BE2C (cell line): ENCODE measurements around the gene BUB1.
"Not testable (repeated sequence)": the region's sequence is repeated elsewhere in the genome, so short reads cannot be mapped to it uniquely, and the experiment has no call there.

Source experiments
- DNase-seq: peaks from one replicate; pipeline ENCODE4 v3.0.0-alpha.2; 2020
- H3K27me3 ChIP-seq: fragments of 250-450 bp; sonication (Bioruptor Pico); 2 replicates; pipeline ENCODE4 v1.5.1; 2020; ENCODE audit warnings: mild to moderate bottlenecking
- H3K36me3 ChIP-seq: fragments of 250-450 bp; sonication (Bioruptor Pico); 2 replicates; pipeline ENCODE4 v1.5.1; 2020; ENCODE audit warnings: mild to moderate bottlenecking
- H3K4me1 ChIP-seq: fragments of 250-450 bp; sonication (Bioruptor Pico); 2 replicates; pipeline ENCODE4 v1.5.1; 2020
- H3K4me3 ChIP-seq: 2 replicates; pipeline ENCODE4 v1.5.1; 2011; ENCODE audit warnings: low read depth, low read length
- H3K9me3 ChIP-seq: fragments of 250-450 bp; sonication (Bioruptor Pico); 2 replicates; pipeline ENCODE4 v1.5.1; 2020
- TF ChIP-seq, protein P1 (sequence below): IDR thresholded peaks from 2 replicates; pipeline ENCODE4 v1.5.1; 2012; ENCODE audit warnings: mild to moderate bottlenecking, low read depth, low read length

Gene BUB1

DNA sequence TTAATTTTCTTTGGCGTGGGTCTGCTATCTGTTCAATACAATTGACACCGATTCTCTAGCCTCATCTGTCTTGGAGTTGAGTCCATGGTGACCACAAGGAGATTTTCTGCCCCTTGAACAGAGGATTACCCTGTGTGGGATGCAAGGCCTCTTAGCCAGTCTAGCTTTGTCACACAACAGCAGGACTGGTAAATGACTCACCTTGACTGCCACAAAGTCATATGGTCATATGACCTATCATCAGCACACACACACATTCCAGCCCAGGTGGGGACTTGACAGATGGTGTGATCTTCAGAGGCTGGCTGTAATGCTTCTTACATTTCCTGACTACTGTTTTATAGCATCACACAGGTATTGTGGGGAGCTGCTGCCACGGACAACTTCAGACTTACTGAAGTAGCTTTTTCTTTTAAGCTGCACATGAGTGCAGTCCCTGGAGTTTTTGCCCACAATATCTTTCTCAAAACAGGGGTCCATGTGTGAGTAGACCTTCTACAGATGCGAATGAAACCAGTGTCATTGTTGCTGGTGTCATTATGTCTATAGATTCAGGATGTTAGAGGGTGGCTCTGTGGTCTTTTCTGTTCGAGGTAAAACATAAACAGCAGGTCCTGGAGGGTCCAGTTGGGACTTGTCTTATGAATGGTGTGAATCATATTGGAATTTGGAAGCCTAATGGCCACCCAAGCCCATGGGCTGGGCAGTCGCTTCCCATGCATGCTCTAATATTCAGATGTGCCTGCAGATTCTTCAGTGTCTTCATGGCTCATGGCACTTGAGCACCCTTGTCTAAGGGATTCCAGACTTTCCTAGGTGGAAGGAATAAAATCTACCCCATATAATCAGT lies 35.9 kb upstream of the BUB1 start:
- H3K9me3 ChIP-seq, result no peaks in the 10 kb centered on the region
- H3K27me3 ChIP-seq, result no peaks in the 10 kb centered on the region
- no peak overlapping the region for H3K4me3 ChIP-seq
- H3K36me3 ChIP-seq, result no peaks in the 10 kb centered on the region
- no peak for DNase-seq
- TF ChIP-seq, protein P1, sequence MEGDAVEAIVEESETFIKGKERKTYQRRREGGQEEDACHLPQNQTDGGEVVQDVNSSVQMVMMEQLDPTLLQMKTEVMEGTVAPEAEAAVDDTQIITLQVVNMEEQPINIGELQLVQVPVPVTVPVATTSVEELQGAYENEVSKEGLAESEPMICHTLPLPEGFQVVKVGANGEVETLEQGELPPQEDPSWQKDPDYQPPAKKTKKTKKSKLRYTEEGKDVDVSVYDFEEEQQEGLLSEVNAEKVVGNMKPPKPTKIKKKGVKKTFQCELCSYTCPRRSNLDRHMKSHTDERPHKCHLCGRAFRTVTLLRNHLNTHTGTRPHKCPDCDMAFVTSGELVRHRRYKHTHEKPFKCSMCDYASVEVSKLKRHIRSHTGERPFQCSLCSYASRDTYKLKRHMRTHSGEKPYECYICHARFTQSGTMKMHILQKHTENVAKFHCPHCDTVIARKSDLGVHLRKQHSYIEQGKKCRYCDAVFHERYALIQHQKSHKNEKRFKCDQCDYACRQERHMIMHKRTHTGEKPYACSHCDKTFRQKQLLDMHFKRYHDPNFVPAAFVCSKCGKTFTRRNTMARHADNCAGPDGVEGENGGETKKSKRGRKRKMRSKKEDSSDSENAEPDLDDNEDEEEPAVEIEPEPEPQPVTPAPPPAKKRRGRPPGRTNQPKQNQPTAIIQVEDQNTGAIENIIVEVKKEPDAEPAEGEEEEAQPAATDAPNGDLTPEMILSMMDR, result no peak
- H3K4me1 ChIP-seq, result no peaks in the 10 kb centered on the region

DNA sequence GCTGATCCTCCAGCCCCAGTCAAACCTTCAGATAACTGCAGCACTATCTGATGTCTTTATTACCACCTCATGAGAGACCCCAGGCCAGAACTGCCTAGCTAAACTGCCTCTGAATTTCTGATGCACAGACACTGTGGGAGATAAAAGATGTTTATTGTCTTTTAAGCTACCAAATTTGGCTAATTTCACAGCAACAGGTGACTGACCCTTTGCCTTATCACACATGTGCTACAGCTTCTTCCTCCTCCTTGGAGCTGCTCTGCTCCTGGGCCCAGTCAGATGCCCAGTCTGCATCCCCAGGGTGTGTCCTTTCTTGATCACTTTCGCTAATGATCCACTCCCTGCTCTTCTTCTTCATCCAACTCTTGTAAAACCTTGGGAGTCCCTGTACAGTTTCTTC lies 34.9 kb upstream of the BUB1 start:
- no peaks in the 10 kb centered on the region for H3K27me3 ChIP-seq
- H3K9me3 ChIP-seq, result no peaks in the 10 kb centered on the region
- no peak overlapping the region for H3K4me3 ChIP-seq
- TF ChIP-seq, protein P1, result no peak
- no peak for DNase-seq
- no peaks in the 10 kb centered on the region for H3K4me1 ChIP-seq
- H3K36me3 ChIP-seq, result no peaks in the 10 kb centered on the region

DNA sequence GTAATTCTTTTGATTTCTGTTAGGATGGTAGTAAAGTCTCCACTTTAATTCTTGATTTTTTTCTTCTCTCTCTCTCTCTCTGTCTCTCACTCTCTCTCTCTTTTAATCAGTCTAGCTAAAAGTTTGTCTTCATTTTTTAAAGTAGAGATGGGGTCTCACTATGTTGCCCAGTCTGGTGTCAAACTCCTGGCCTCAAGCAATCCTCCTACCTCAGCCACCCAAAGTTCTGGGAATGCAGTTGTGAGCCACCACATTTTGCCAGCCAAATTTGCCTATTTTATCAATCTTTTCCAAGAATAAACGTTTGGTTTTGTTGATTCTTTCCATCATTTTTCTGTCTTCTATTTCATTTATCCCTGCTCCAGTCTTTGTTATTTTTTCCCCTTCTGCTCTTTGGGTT lies 30.6 kb upstream of the BUB1 start:
- Histone ChIP-seq H3K27me3 (no peaks in the 10 kb centered on the region), H3K9me3 (no peaks in the 10 kb centered on the region), H3K4me3 (no peak overlapping the region), H3K36me3 (no peaks in the 10 kb centered on the region), H3K4me1 (no peaks in the 10 kb centered on the region)
- DNase-seq, result no peak
- TF ChIP-seq, protein P1, result no peak

DNA sequence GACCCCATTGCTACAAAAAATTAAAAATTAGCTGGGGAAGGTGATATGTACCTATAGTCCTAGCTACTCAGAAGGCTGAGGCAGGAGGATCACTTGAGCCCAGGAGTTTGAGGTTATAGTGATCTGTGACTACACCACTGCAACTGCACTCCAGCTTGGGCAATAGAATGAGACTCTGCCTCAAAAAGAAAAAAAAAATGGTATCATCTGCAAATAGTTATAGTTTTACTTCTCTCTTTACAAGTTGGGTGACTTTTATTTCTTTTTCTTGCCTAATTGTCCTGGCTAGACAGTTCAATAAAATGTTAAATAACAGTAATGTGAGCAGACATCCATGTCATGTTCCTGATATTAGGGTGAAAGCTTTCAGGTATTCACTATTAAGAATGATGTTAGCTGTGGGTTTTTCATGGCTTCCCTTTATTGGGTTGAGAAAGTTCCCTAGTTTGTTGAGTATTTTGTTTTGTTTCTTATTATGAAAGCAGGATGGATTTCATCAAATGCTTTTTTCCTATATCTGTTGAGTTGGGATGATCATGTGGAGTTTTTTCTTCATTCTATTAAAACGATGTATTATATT lies 29.6 kb upstream of the BUB1 start:
- no peaks in the 10 kb centered on the region for H3K4me1 ChIP-seq
- no peaks in the 10 kb centered on the region for H3K9me3 ChIP-seq
- H3K36me3 ChIP-seq, result no peaks in the 10 kb centered on the region
- H3K4me3 ChIP-seq, result no peak overlapping the region
- no peaks in the 10 kb centered on the region for H3K27me3 ChIP-seq
- no peak for DNase-seq
- TF ChIP-seq, protein P1, result no peak

DNA sequence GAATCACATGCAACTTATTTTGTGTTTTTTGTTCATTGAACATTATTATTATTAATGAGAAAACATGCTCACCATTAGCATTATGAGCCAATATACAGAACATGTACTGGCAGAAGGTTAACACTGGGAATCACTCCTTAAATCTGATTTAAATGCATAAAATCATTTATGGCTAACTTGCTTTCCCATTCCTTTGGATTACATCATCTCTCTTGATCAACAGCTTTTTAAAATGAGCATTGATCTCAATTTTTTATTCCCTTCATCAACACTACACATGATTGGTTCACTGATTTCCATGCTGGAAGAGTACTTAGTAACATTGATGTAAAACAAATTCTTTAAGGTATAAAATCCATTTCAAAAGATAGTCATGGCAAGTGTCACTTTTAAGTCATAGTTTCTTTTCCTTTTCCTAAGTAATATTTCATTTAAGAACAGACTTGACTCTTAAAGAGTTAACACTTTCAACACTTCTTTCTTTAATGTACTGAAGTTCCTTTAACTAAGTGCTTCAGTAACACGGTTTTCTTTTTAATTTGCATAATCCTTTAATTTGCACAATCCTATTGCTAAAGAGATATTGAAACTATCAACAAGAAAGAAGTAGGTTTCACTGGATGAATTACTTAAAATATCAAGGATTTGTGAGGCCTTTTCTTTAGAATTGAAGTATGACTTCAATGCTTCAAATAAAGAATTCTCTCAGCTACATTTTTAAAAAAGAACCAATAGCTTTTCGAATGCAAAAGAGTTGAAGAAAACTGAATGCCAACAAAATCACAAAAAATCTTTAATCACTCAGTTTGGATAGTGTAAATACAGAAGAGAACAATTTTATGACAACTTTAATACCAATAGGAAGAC lies 24.9 kb upstream of the BUB1 start:
- no peaks in the 10 kb centered on the region for H3K9me3 ChIP-seq
- H3K4me3 ChIP-seq, result no peak overlapping the region
- TF ChIP-seq, protein P1, result no peak
- no peaks in the 10 kb centered on the region for H3K4me1 ChIP-seq
- no peak for DNase-seq
- no peaks in the 10 kb centered on the region for H3K27me3 ChIP-seq
- no peaks in the 10 kb centered on the region for H3K36me3 ChIP-seq

DNA sequence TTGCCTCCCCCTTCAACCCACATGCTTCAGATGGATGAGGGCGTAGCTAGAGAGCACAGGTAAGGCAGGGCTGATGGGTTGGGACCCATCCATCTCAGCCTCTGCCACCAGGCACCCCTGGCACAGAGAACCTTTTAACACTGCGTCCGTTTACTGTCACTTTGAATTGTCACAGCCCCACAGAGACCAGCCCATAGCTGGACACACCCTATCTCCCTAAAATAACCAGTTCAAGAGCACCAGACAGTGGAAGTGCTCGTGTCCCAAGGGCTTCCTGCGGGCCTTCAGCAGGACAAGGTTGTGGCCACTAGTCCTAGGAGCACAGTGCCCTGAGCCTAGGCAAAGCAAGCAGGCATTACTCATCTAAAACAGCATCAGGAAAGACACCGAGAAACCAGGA lies 20.4 kb upstream of the BUB1 start:
- not testable (repeated sequence) for H3K36me3 ChIP-seq, H3K27me3 ChIP-seq, H3K9me3 ChIP-seq, H3K4me1 ChIP-seq, DNase-seq, H3K4me3 ChIP-seq

DNA sequence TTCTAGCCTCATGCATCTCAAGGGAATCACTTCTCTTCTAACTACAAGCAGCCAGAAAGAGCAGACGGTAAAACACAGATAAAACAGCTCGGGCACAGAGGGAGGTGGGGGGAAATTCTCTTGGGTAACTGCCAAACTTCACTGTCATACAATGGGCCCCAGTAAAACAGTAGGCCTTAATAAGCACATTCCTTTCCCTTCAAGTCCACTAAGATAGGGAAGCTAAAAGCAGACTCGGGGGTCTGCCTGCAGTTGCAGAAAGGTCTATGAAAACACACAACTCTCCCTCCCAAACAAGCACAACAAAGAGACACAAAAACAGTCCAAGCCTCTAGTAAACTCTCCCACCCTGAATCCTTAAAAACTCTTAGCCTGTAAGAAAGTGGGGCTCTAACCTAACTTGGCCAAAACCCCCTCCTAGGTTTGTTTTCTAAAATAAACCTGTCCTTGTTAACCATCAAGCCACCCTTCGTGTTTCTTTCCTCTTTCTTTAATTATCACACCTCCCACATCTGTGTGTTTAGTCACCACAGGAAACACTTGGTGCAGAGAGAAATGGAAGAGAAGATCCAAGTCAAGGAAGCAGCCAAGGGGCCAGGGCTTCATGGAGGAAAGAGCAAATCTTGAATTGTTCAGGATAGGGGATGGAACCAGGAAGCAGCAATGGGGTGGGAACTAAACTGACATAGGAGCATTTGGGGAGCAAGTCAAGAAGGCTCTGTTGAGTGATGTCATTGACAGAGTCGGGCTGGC lies 17.5 kb upstream of the BUB1 start:
- not testable (repeated sequence) for H3K9me3 ChIP-seq, H3K4me3 ChIP-seq, DNase-seq, H3K36me3 ChIP-seq, H3K4me1 ChIP-seq, H3K27me3 ChIP-seq
